OCI-LY1 (cell line): ENCODE data around the gene TOP2A.

Experiments used
- H2AFZ ChIP-seq: fragments of 200-600 bp; sonication (generic), shearing (Covaris generic); 2 replicates; pipeline ENCODE4 v1.6.0; 2014; ENCODE audit warnings: antibody characterized with exemption, mild to moderate bottlenecking, low read length
- H3F3A ChIP-seq: fragments of 200-600 bp; sonication (generic), shearing (Covaris generic); 2 replicates; pipeline ENCODE4 v1.6.0; 2014; ENCODE audit warnings: mild to moderate bottlenecking, antibody characterized with exemption, low read length, moderate library complexity; ENCODE audit not compliant: insufficient read depth
- H3K27ac ChIP-seq: fragments of 200-600 bp; sonication (generic); 2 replicates; pipeline ENCODE4 v1.5.1; 2014; ENCODE audit warnings: low read length, mixed run types, mild to moderate bottlenecking, low read depth; ENCODE audit not compliant: poor library complexity, severe bottlenecking
- H3K27me3 ChIP-seq: fragments of 200-600 bp; sonication (generic); 2 replicates; pipeline ENCODE4 v1.6.0; 2014; ENCODE audit warnings: antibody characterized with exemption, mild to moderate bottlenecking, low read length, moderate library complexity; ENCODE audit not compliant: insufficient read depth
- H3K36me3 ChIP-seq: fragments of 200-600 bp; sonication (generic); 2 replicates; pipeline ENCODE4 v1.6.1; 2014; ENCODE audit warnings: mild to moderate bottlenecking, antibody characterized with exemption, low read length, moderate library complexity, mixed read lengths; ENCODE audit not compliant: insufficient read depth
- H3K4me1 ChIP-seq: fragments of 200-600 bp; sonication (generic); 2 replicates; pipeline ENCODE4 v1.5.1; 2014; ENCODE audit warnings: mild to moderate bottlenecking, low read length, moderate library complexity; ENCODE audit not compliant: insufficient read depth, severe bottlenecking
- H3K4me2 ChIP-seq: fragments of 200-600 bp; sonication (generic), shearing (Covaris generic); 2 replicates; pipeline ENCODE4 v1.6.1; 2014; ENCODE audit warnings: low read length
- H3K4me3 ChIP-seq: fragments of 200-600 bp; sonication (generic); 2 replicates; pipeline ENCODE4 v1.5.1; 2014; ENCODE audit warnings: low read length, low read depth, mild to moderate bottlenecking, mixed read lengths; ENCODE audit not compliant: poor library complexity, severe bottlenecking
- H3K79me2 ChIP-seq: fragments of 200-600 bp; shearing (Covaris generic); 2 replicates; pipeline ENCODE4 v1.6.1; 2016; ENCODE audit warnings: mixed run types, low read length, mixed read lengths; ENCODE audit not compliant: insufficient read depth
- H3K9ac ChIP-seq: fragments of 200-600 bp; sonication (generic), shearing (Covaris generic); 2 replicates; pipeline ENCODE4 v1.6.1; 2014; ENCODE audit warnings: mild to moderate bottlenecking, low read length, mixed read lengths
- H3K9me2 ChIP-seq: fragments of 200-600 bp; sonication (generic), shearing (Covaris generic); 2 replicates; pipeline ENCODE4 v1.6.1; 2014; ENCODE audit warnings: low read depth, mild to moderate bottlenecking, low read length, mixed read lengths
- H3K9me3 ChIP-seq: fragments of 200-600 bp; shearing (Covaris generic); 2 replicates; pipeline ENCODE4 v1.6.1; 2014; ENCODE audit warnings: low read length, mixed read lengths
- H4K20me1 ChIP-seq: fragments of 200-600 bp; sonication (generic), shearing (Covaris generic); 2 replicates; pipeline ENCODE4 v1.6.0; 2016; ENCODE audit warnings: mild to moderate bottlenecking, low read length; ENCODE audit not compliant: insufficient read depth
- EZH2 ChIP-seq: fragments of 200-600 bp; sonication (generic), shearing (Covaris generic); IDR thresholded peaks from 2 replicates; pipeline ENCODE4 v1.8.0; 2017; ENCODE audit warnings: borderline replicate concordance, mixed run types, mild to moderate bottlenecking, antibody characterized with exemption, low read length, moderate library complexity, mixed read lengths
- TF ChIP-seq, protein P1 (sequence below): fragments of 200-600 bp; sonication (generic), shearing (Covaris generic); IDR thresholded peaks from 2 replicates; pipeline ENCODE4 v1.5.1; 2017; ENCODE audit warnings: mild to moderate bottlenecking, antibody characterized with exemption, low read length, moderate library complexity, mixed read lengths

TOP2A gene

DNA sequence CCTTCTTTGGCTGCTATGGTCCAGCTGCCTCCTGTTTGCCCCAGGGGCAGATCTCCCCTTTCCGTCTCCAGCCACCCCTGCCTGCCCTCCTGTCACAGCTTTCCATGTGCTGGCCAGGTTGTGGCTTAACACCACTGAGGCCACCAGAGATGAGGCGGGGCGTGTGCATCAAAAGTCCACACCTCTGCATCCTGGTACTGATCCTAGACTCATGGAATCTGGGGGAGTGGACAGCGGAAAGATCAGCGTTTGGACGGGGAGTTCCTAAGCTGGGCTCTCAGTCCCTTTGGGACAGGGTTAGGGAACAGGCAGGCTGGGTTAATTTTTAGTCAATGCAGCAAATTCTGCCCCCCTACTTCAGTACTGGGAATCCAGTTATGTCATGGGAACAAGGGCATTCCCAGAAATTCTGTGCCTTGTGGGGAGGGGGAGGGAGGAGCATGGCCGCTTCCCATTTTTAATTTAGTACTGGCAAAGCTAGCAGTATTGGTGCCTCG, 29.5 kb upstream of the TOP2A start:
- Histone ChIP-seq H3K36me3 (no peaks in the 10 kb centered on the region), H3K27me3 (peaks cover 26% of the 10 kb centered on the region; the same call in 1 of the 2 replicates), H3K9me3 (no peaks in the 10 kb centered on the region), H3K27ac (no peak overlapping the region), H3F3A (no peaks in the 10 kb centered on the region), H3K9me2 (no peaks in the 10 kb centered on the region), H3K9ac (no peak overlapping the region), H2AFZ (no peak overlapping the region), H3K79me2 (no peaks in the 10 kb centered on the region), H3K4me2 (no peak overlapping the region), H3K4me1 (peaks cover 17% of the 10 kb centered on the region), H4K20me1 (no peaks in the 10 kb centered on the region), H3K4me3 (no peak overlapping the region)
- TF ChIP-seq EZH2 = no peak
- TF ChIP-seq, protein P1, sequence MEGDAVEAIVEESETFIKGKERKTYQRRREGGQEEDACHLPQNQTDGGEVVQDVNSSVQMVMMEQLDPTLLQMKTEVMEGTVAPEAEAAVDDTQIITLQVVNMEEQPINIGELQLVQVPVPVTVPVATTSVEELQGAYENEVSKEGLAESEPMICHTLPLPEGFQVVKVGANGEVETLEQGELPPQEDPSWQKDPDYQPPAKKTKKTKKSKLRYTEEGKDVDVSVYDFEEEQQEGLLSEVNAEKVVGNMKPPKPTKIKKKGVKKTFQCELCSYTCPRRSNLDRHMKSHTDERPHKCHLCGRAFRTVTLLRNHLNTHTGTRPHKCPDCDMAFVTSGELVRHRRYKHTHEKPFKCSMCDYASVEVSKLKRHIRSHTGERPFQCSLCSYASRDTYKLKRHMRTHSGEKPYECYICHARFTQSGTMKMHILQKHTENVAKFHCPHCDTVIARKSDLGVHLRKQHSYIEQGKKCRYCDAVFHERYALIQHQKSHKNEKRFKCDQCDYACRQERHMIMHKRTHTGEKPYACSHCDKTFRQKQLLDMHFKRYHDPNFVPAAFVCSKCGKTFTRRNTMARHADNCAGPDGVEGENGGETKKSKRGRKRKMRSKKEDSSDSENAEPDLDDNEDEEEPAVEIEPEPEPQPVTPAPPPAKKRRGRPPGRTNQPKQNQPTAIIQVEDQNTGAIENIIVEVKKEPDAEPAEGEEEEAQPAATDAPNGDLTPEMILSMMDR = no peak

DNA sequence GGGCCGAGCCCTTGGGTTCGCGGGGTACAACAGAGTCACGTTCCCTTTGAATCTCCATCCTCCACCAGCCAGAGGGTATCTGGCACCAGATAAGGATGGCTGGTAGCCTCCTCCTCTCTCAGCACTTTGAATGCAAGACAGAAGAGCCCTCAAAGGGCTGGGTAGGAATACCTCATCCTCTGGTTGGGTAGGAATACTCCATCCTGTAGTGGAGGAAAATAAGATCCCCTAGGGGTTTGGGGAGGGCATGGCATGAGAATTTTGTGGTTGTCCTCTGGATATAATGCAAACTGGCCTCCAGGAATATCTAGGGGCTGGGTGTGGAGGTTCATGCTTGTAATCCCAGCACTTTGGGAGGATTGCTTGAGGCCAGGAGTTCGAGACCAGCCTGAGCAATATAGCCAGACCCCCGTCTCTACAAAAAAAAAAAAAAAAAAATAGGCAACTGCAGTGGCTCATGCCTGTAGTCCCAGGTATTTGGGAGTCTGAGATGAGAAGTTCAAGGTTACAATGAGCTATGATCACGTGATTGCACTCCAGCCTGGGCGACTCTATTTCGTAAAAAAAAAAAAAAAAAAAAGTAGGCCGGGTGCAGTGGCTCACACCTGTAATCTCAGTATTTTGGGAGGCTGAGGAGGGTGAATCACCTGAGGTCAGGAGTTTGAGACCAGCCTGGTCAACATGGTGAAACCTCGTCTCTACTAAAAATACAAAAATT, 28.2 kb upstream of the TOP2A start:
- H3K9me2 ChIP-seq = no peaks in the 10 kb centered on the region
- H3K27ac ChIP-seq = no peak overlapping the region
- no peak overlapping the region for H3K9ac ChIP-seq
- H3K79me2 ChIP-seq = no peaks in the 10 kb centered on the region
- H3K4me1 ChIP-seq = peaks cover 17% of the 10 kb centered on the region
- H3K9me3 ChIP-seq = no peaks in the 10 kb centered on the region
- TF ChIP-seq, protein P1 = no peak
- no peak for TF ChIP-seq EZH2
- H2AFZ ChIP-seq = no peak overlapping the region
- peaks cover 22% of the 10 kb centered on the region; the same call in 1 of the 2 replicates for H3K27me3 ChIP-seq
- no peaks in the 10 kb centered on the region for H3K36me3 ChIP-seq
- no peaks in the 10 kb centered on the region for H4K20me1 ChIP-seq
- H3K4me3 ChIP-seq = no peak overlapping the region
- no peak overlapping the region for H3K4me2 ChIP-seq
- H3F3A ChIP-seq = no peaks in the 10 kb centered on the region

DNA sequence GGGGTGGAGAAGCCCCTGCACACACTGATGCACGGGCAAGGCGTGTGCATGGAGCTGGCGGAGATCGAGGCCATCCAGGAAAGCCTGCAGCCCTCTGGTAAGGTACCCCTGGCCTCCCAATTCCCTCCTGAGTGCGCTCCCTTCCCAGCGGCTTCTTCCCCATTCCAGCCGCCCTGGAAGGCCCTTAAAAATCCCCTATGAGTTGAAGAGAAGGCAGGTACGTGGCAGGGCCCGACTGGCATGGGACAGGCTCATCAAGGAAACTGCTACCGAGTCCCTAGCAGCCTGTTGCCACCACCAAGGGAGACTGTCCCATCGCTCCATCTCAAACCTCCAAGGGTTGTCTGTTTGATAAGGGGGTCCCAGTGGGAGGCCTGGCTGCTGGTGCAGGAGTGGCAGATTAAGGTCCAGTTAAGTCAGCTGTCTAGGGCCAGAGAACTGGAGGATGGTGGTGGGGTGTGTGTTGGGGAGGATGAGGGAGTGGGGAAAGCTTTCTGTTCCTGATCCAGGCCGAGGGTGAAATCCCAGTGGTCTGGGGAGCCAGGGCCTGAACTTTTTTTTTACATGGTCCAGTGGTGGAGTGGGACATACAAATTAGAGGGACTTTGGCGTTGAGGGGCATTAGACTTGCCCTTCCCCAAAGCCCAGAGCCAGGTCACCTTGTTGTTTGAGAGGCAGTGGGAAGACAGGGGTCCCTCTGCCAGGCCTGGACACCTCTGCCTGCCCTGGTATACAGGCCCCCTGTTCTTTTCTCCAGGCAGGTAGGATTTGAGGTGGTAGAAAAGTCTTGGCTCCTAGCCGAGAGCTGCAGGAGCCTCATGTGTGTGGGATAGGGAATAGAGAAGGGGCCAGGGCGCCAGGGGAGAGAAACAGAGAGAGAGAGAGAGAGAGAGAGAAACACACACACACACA, 26.5 kb upstream of the TOP2A start:
- H4K20me1 ChIP-seq = no peaks in the 10 kb centered on the region
- H3K9me3 ChIP-seq = no peaks in the 10 kb centered on the region
- H3K27ac ChIP-seq = no peak overlapping the region
- no peak overlapping the region for H2AFZ ChIP-seq
- H3K36me3 ChIP-seq = no peaks in the 10 kb centered on the region
- TF ChIP-seq, protein P1 = no peak
- TF ChIP-seq EZH2 = no peak
- peak overlapping the region; percentile 71 for H3K4me2 ChIP-seq
- H3K79me2 ChIP-seq = no peaks in the 10 kb centered on the region
- no peaks in the 10 kb centered on the region for H3F3A ChIP-seq
- peak overlapping the region; percentile 55 for H3K4me3 ChIP-seq
- peaks cover 22% of the 10 kb centered on the region; the same call in 1 of the 2 replicates for H3K27me3 ChIP-seq
- no peaks in the 10 kb centered on the region for H3K9me2 ChIP-seq
- H3K4me1 ChIP-seq = peaks cover 17% of the 10 kb centered on the region
- no peak overlapping the region; the same call in 1 of the 2 replicates for H3K9ac ChIP-seq
